ENCODE measurements around the gene PABPN1L.
"Not testable (repeated sequence)": the region's sequence is repeated elsewhere in the genome, so short reads cannot be mapped to it uniquely, and the experiment has no call there.

PABPN1L gene

GRCh38 chr16:88900662-88901052 is 34.2 kb upstream of the PABPN1L start:
- DNase-seq, result no peak

- DNase-seq, result no peak
These were observed 33.6 kb upstream of the PABPN1L start for GRCh38 chr16:88899901-88900661.

- DNase-seq, result no peak
These were observed 31.4 kb upstream of the PABPN1L start for GRCh38 chr16:88897696-88898425.

GRCh38 chr16:88896238-88897070 is 30.0 kb upstream of the PABPN1L start:
- DNase-seq, result no peak

GRCh38 chr16:88895335-88895734 is 28.9 kb upstream of the PABPN1L start:
- no peak for DNase-seq

- DNase-seq, result no peak
These were observed 28.3 kb upstream of the PABPN1L start for GRCh38 chr16:88894681-88895300.

GRCh38 chr16:88894266-88894665 is 27.8 kb upstream of the PABPN1L start:
- not testable (repeated sequence) for DNase-seq

- no peak for DNase-seq
These were observed 26.9 kb upstream of the PABPN1L start for GRCh38 chr16:88893127-88893968.

GRCh38 chr16:88892065-88892464 is 25.6 kb upstream of the PABPN1L start:
- no peak for DNase-seq

- no peak for DNase-seq
These were observed 24.6 kb upstream of the PABPN1L start for GRCh38 chr16:88891083-88891482.

GRCh38 chr16:88889702-88890352 is 23.4 kb upstream of the PABPN1L start:
- DNase-seq, result not testable (repeated sequence)

- no peak for DNase-seq
These were observed 22.3 kb upstream of the PABPN1L start for GRCh38 chr16:88888461-88889387.

- DNase-seq, result no peak
These were observed 21.6 kb upstream of the PABPN1L start for GRCh38 chr16:88888057-88888456.

GRCh38 chr16:88886845-88887521 is 20.5 kb upstream of the PABPN1L start:
- DNase-seq, result no peak

GRCh38 chr16:88886420-88886844 is 20.0 kb upstream of the PABPN1L start:
- DNase-seq, result no peak

- no peak for DNase-seq
These were observed 19.3 kb upstream of the PABPN1L start for GRCh38 chr16:88885693-88886280.

GRCh38 chr16:88884569-88885271 is 18.3 kb upstream of the PABPN1L start:
- no peak for DNase-seq

- DNase-seq, result no peak
These were observed 17.5 kb upstream of the PABPN1L start for GRCh38 chr16:88883946-88884345.

Data from COR-L47 (cell line).